DMS53 treated with DMSO at 0.1 percent for 48 hours (cell line): Measurements from ENCODE around the gene PKNOX2.

Experiments
- DNase-seq: peaks from one replicate; lab custom pipeline; 2025; ENCODE audit not compliant: unreplicated experiment; lab: John Stamatoyannopoulos, UW

The PKNOX2 gene

GRCh38 chr11:125257751-125258150 is 93.2 kb downstream of the PKNOX2 start:
- no peak for DNase-seq

- DNase-seq, result no peak
These were observed 93.9 kb downstream of the PKNOX2 start for GRCh38 chr11:125258291-125259032.

GRCh38 chr11:125261588-125261987 is 97.0 kb downstream of the PKNOX2 start:
- DNase-seq, result no peak

- no peak for DNase-seq
These were observed 97.8 kb downstream of the PKNOX2 start for GRCh38 chr11:125262194-125262829.

- DNase-seq, result no peak
These were observed 98.3 kb downstream of the PKNOX2 start for GRCh38 chr11:125262830-125263218.

- DNase-seq, result no peak
These were observed 98.8 kb downstream of the PKNOX2 start for GRCh38 chr11:125263268-125263790.

GRCh38 chr11:125264100-125265022 is 99.8 kb downstream of the PKNOX2 start:
- no peak for DNase-seq

GRCh38 chr11:125267548-125267947 is 103.0 kb downstream of the PKNOX2 start:
- no peak for DNase-seq

- DNase-seq, result no peak
These were observed 104.1 kb downstream of the PKNOX2 start for GRCh38 chr11:125268611-125269010.

GRCh38 chr11:125270106-125270505 is 105.6 kb downstream of the PKNOX2 start:
- no peak for DNase-seq

GRCh38 chr11:125270711-125271110 is 106.2 kb downstream of the PKNOX2 start:
- DNase-seq, result no peak

GRCh38 chr11:125271483-125272091 is 107.0 kb downstream of the PKNOX2 start:
- no peak for DNase-seq

- no peak for DNase-seq
These were observed 107.5 kb downstream of the PKNOX2 start for GRCh38 chr11:125272092-125272491.

GRCh38 chr11:125272821-125273220 is 108.3 kb downstream of the PKNOX2 start:
- no peak for DNase-seq

GRCh38 chr11:125273519-125274000 is 109.0 kb downstream of the PKNOX2 start:
- DNase-seq, result no peak

- no peak for DNase-seq
These were observed 109.8 kb downstream of the PKNOX2 start for GRCh38 chr11:125274309-125274708.

- no peak for DNase-seq
These were observed 110.2 kb downstream of the PKNOX2 start for GRCh38 chr11:125274774-125275173.

GRCh38 chr11:125275905-125276618 is 111.5 kb downstream of the PKNOX2 start:
- DNase-seq, result peak; percentile 49

- no peak for DNase-seq
These were observed 112.0 kb downstream of the PKNOX2 start for GRCh38 chr11:125276619-125276976.
